Measurements from ENCODE around the gene PCBP3. TPM values are rescaled to one million over a fixed set of nuclear protein-coding genes. Genes with fewer than 3 reads are reported as not detected.

PCBP3 gene
- total RNA-seq, 2 experiments from 2014 or later, result 1.3 to 1.4 TPM

- Mint-ChIP-seq H3K9me3 (ENCODE audit: insufficient read depth) (no peaks in the 10 kb centered on the region), H3K36me3 (ENCODE audit: low read depth) (no peaks in the 10 kb centered on the region), H3K27me3 (ENCODE audit: low read depth) (no peaks in the 10 kb centered on the region), H3K4me3 (no peak overlapping the region), H3K27ac (no peak overlapping the region), H3K4me1 (ENCODE audit: low read depth) (no peaks in the 10 kb centered on the region)
- no peak for ATAC-seq
- CTCF ChIA-PET, result interaction anchor here (1.2 kb wide), 1 partner anchor 55 kb away, joined by 3 read pairs; no protein-coding TSS in a partner anchor
- DNase-seq, result no peak
- POLR2A ChIA-PET, result no interaction called here
Observed at GRCh38 chr21:45796003-45796402, 152.5 kb downstream of the PCBP3 start.

DNA sequence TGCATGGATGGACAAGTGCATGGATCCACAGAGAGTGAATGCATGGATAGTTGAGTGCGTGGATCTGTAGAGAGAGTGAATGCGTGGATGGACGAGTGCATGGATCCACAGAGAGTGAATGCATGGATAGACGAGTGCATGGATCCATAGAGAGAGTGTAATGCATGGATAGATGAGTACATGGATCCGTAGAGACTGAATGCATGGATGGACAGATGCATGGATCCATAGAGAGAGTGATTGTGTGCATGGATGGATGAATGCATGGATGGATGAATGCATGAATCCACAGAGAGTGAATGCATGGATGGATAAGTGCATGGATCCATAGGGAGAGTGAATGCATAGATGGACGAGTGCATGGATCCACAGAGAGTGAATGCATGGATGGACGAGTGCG is 153.8 kb downstream of the PCBP3 start:
- CTCF ChIA-PET, result no interaction called here
- Mint-ChIP-seq H3K36me3 (ENCODE audit: low read depth) (no peaks in the 10 kb centered on the region), H3K9me3 (ENCODE audit: insufficient read depth) (no peaks in the 10 kb centered on the region), H3K27me3 (ENCODE audit: low read depth) (no peaks in the 10 kb centered on the region), H3K27ac (no peak overlapping the region), H3K4me1 (ENCODE audit: low read depth) (no peaks in the 10 kb centered on the region), H3K4me3 (no peak overlapping the region)
- ATAC-seq (no peak), DNase-seq (no peak)
- POLR2A ChIA-PET, result no interaction called here

GRCh38 chr21:45799765-45800338 is 156.3 kb downstream of the PCBP3 start:
- ChIA-PET CTCF (no interaction called here), POLR2A (no interaction called here)
- no peaks in the 10 kb centered on the region for H3K27me3 Mint-ChIP-seq (ENCODE audit: low read depth)
- no peaks in the 10 kb centered on the region for H3K9me3 Mint-ChIP-seq (ENCODE audit: insufficient read depth)
- no peak overlapping the region for H3K4me3 Mint-ChIP-seq
- H3K36me3 Mint-ChIP-seq (ENCODE audit: low read depth), result no peaks in the 10 kb centered on the region
- no peak overlapping the region for H3K27ac Mint-ChIP-seq
- no peak for ATAC-seq
- no peak for DNase-seq
- H3K4me1 Mint-ChIP-seq (ENCODE audit: low read depth), result no peaks in the 10 kb centered on the region

DNA sequence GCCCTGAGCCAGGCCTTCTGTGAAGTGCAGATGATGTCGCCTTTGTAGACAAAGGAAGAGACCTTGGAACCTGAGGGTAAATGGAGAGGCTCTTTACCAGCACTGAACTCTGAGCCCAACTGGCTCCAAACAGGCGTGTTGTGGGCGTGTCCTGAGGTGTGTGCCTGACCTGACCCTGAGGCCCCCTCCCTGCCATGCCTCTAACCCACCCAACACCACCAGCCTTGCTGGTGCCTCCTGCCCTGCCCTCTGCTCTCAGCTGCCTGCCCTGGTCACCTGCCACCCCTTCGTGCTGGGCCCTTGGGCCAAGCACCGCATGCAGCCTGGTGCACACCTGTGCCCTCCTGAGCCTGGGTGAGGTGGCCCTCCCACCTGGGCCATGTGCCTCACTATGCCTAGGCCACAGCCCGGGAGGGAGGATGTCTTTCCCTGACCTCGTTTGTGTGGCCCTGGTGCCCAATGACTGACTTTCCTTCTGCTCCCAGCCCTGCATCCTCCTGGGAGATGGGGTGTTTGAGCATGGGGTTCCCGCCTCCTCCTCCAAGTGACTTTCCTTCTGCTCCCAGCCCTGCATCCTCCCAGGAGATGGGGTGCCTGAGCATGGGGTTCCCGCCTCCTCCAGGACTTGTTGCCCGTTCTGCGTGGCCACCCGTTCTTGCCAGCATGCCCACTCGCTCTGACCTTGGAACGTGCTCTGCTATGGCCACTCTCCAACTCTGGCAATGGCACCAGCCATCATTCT is 157.0 kb downstream of the PCBP3 start:
- Mint-ChIP-seq H3K36me3 (ENCODE audit: low read depth) (no peaks in the 10 kb centered on the region), H3K9me3 (ENCODE audit: insufficient read depth) (no peaks in the 10 kb centered on the region), H3K4me1 (ENCODE audit: low read depth) (no peaks in the 10 kb centered on the region), H3K4me3 (no peak overlapping the region), H3K27ac (no peak overlapping the region), H3K27me3 (ENCODE audit: low read depth) (no peaks in the 10 kb centered on the region)
- ChIA-PET POLR2A (no interaction called here), CTCF (no interaction called here)
- DNase-seq (no peak), ATAC-seq (no peak)

GRCh38 chr21:45801129-45801964 is 157.8 kb downstream of the PCBP3 start:
- H3K9me3 Mint-ChIP-seq (ENCODE audit: insufficient read depth), result no peaks in the 10 kb centered on the region
- H3K36me3 Mint-ChIP-seq (ENCODE audit: low read depth), result no peaks in the 10 kb centered on the region
- H3K27me3 Mint-ChIP-seq (ENCODE audit: low read depth), result no peaks in the 10 kb centered on the region
- no peaks in the 10 kb centered on the region for H3K4me1 Mint-ChIP-seq (ENCODE audit: low read depth)
- CTCF ChIA-PET, result no interaction called here
- DNase-seq (no peak), ATAC-seq (no peak)
- POLR2A ChIA-PET, result no interaction called here
- no peak overlapping the region for H3K27ac Mint-ChIP-seq
- no peak overlapping the region for H3K4me3 Mint-ChIP-seq

DNA sequence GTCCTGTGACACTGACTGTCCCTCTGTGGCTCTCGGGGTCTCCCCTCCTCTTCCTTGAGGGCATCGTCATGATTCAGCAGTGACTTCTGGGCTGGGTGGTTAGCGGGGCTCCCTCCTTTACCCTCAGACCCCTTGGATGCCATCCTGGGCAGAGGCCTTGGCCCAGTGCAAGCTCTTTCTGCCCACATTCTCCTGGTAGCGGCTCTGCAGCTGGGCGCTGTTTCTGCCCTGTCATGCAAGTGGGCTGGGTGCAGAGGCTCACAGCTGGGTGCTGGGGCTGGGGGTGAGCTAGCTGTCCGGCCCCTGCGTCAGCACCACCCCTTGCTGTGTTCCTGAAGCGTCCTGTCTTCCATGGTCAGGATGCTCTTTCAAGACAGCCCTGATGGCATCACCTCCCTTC is 158.5 kb downstream of the PCBP3 start:
- no peak for ATAC-seq
- H3K36me3 Mint-ChIP-seq (ENCODE audit: low read depth), result no peaks in the 10 kb centered on the region
- DNase-seq, result no peak
- H3K27ac Mint-ChIP-seq, result no peak overlapping the region
- CTCF ChIA-PET, result no interaction called here
- no peaks in the 10 kb centered on the region for H3K9me3 Mint-ChIP-seq (ENCODE audit: insufficient read depth)
- H3K4me3 Mint-ChIP-seq, result no peak overlapping the region
- H3K27me3 Mint-ChIP-seq (ENCODE audit: low read depth), result no peaks in the 10 kb centered on the region
- H3K4me1 Mint-ChIP-seq (ENCODE audit: low read depth), result no peaks in the 10 kb centered on the region
- POLR2A ChIA-PET, result no interaction called here

DNA sequence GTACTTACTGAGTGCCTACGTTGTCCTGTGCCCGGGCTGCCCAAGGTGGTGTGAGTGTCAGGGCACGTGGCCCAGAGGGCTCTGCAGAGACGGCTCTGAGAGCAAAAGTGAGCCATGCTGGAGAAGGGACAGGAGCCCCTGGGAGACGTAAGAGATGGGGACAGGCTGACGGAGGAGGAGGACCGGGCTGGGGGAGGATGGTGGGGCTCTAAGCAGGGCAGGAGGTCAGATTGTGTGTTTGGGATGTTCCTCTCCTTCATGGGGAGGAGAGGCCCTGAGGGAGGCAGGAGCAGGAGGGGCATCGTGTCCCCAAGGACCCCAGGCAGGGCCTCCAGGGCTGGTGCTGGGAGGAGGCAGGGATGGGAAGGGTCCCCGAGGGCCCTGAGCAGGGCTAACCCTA is 158.9 kb downstream of the PCBP3 start:
- H3K27me3 Mint-ChIP-seq (ENCODE audit: low read depth), result no peaks in the 10 kb centered on the region
- CTCF ChIA-PET, result no interaction called here
- H3K27ac Mint-ChIP-seq, result no peak overlapping the region
- DNase-seq (no peak), ATAC-seq (no peak)
- H3K36me3 Mint-ChIP-seq (ENCODE audit: low read depth), result no peaks in the 10 kb centered on the region
- H3K4me3 Mint-ChIP-seq, result no peak overlapping the region
- H3K4me1 Mint-ChIP-seq (ENCODE audit: low read depth), result no peaks in the 10 kb centered on the region
- POLR2A ChIA-PET, result no interaction called here
- H3K9me3 Mint-ChIP-seq (ENCODE audit: insufficient read depth), result no peaks in the 10 kb centered on the region

DNA sequence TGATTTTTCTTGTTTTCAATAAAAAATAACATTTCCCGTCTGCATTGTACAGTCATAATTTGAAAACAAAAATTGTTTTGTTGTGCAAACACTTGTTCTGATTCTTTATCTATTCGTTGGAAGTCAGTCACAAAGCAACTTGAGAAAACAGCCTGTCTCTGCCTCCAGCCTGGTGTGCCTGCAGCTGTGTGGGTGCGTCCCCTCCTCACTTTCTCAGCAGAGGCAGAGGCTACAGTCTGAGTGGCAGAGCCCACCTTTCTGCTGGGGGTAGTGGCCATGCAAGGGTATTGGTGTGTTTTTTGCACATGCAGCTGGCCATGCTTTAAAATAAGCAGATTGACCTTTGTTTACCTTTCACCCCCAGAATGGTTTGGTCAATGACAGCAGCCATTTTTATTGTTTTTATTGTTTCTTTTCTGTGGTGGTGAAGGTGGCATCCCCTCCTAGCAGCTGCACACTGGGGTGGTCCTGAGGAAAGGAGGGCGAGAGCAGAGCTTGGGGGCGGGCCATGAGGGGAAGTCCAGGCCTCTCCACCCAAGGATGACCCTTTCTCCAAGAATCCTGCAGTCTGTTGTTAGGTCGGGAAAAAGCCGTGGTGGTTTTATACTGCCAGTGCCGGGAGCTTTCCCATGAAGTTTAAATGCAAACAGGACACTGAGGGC is 159.6 kb downstream of the PCBP3 start:
- Mint-ChIP-seq H3K27me3 (ENCODE audit: low read depth) (no peaks in the 10 kb centered on the region), H3K9me3 (ENCODE audit: insufficient read depth) (no peaks in the 10 kb centered on the region), H3K4me1 (ENCODE audit: low read depth) (no peaks in the 10 kb centered on the region), H3K36me3 (ENCODE audit: low read depth) (no peaks in the 10 kb centered on the region), H3K27ac (no peak overlapping the region), H3K4me3 (no peak overlapping the region)
- CTCF ChIA-PET, result no interaction called here
- DNase-seq (no peak), ATAC-seq (no peak)
- POLR2A ChIA-PET, result no interaction called here

DNA sequence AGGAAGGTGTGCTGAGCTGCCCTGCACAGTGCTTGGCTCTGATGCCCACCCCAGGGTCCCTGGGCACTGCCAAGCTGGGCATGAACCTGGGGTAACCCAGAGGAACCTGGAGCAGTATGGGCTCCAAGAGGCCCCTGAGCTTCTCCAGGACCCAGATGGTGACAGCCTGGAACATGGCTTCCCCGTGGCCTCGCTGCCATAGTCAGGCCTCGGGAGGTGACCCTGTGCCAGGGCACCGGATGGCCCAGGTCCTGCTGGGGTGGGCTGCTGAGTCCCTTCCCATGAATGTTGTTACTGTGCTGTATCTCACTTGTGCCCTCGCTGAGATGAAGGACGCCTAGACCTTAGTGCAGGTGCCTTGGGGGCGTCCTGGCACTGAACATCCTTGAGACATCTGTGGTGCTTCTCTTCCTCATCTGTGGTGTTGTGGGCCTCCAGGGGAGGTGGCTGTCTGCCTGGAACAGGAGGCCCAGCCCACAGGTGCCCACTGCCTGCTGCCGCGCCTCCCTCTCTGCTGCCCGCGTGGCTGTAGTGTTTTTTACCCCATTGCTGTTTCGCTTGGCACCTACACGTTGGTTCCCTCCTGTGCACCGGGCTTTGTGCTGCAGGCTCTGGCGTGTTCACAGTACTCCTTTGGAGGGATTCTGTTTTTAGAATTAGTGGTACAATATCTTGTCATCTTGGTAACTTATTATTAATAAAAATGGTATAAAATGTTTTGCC is 160.3 kb downstream of the PCBP3 start:
- no peaks in the 10 kb centered on the region for H3K36me3 Mint-ChIP-seq (ENCODE audit: low read depth)
- ATAC-seq (no peak), DNase-seq (no peak)
- POLR2A ChIA-PET, result no interaction called here
- H3K27me3 Mint-ChIP-seq (ENCODE audit: low read depth), result no peaks in the 10 kb centered on the region
- no peaks in the 10 kb centered on the region for H3K9me3 Mint-ChIP-seq (ENCODE audit: insufficient read depth)
- no peaks in the 10 kb centered on the region for H3K4me1 Mint-ChIP-seq (ENCODE audit: low read depth)
- no peak overlapping the region for H3K27ac Mint-ChIP-seq
- no peak overlapping the region for H3K4me3 Mint-ChIP-seq
- CTCF ChIA-PET, result no interaction called here

- ATAC-seq, result no peak
- no peak overlapping the region for H3K4me3 Mint-ChIP-seq
Observed at GRCh38 chr21:45804809-45805313, 161.3 kb downstream of the PCBP3 start.

DNA sequence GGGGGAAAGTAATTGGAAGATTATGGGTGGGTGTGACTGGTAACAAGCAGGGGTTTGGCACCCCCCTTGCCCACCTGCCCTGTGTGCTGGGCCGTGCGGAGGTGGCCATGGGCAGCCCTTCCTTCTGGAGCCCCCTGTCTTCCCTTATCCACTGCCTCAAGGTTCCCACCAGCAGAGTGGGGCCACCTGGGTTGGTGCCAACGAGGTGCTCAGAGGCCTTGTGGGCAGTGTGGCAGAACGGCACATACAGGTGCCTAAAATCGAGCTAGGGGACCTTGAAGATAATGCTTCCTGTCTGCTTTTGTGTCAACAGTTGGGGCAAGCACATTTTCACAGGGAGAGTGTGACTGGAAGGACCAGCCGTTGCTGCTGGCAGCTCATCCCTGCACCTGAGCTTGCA is 161.8 kb downstream of the PCBP3 start:
- ChIA-PET POLR2A (no interaction called here), CTCF (no interaction called here)
- Mint-ChIP-seq H3K36me3 (ENCODE audit: low read depth) (no peaks in the 10 kb centered on the region), H3K4me3 (no peak overlapping the region), H3K27me3 (ENCODE audit: low read depth) (no peaks in the 10 kb centered on the region), H3K27ac (no peak overlapping the region), H3K4me1 (ENCODE audit: low read depth) (no peaks in the 10 kb centered on the region), H3K9me3 (ENCODE audit: insufficient read depth) (no peaks in the 10 kb centered on the region)
- DNase-seq (no peak), ATAC-seq (no peak)

More at GRCh38 chr21:45804809-45805313, 161.3 kb downstream of the PCBP3 start:
- no peaks in the 10 kb centered on the region for H3K9me3 Mint-ChIP-seq (ENCODE audit: insufficient read depth)
- CTCF ChIA-PET, result no interaction called here
- H3K27ac Mint-ChIP-seq, result no peak overlapping the region
- no peaks in the 10 kb centered on the region for H3K36me3 Mint-ChIP-seq (ENCODE audit: low read depth)
- no peak for DNase-seq
- POLR2A ChIA-PET, result no interaction called here
- H3K4me1 Mint-ChIP-seq (ENCODE audit: low read depth), result no peaks in the 10 kb centered on the region
- no peaks in the 10 kb centered on the region for H3K27me3 Mint-ChIP-seq (ENCODE audit: low read depth)

Measured in activated CD8-positive, alpha-beta T cell treated with anti-CD3 and anti-CD28 coated beads, Interleukin-2, amount 10 ng/mL, durations not matched to agents 7 days and 5 days (primary cell).